Smooth muscle cell (in vitro differentiated cells): Measurements from ENCODE around the gene CCDC188. TPM values are rescaled to one million over a fixed set of nuclear protein-coding genes. Genes with fewer than 3 reads are reported as not detected.

Experiments
- DNase-seq: peaks from one replicate; lab custom pipeline; 2025; ENCODE audit not compliant: unreplicated experiment; lab: John Stamatoyannopoulos, UW
- H2AFZ ChIP-seq: fragments of 200-600 bp; sonication (generic); 2 replicates; pipeline ENCODE4 v1.6.0; 2016; ENCODE audit warnings: antibody characterized with exemption, low read depth, mild to moderate bottlenecking
- H3F3A ChIP-seq: fragments of 200-600 bp; sonication (generic); 2 replicates; pipeline ENCODE4 v1.6.0; 2017; ENCODE audit warnings: antibody characterized with exemption, low read depth
- H3K27ac ChIP-seq: fragments of 200-600 bp; sonication (generic); 2 replicates; pipeline ENCODE4 v1.5.1; 2016; ENCODE audit warnings: low read depth, mild to moderate bottlenecking
- H3K27me3 ChIP-seq: fragments of 200-600 bp; sonication (generic); 2 replicates; pipeline ENCODE4 v1.6.1; 2016; ENCODE audit warnings: low read depth, mild to moderate bottlenecking
- H3K36me3 ChIP-seq: fragments of 200-600 bp; sonication (generic); 2 replicates; pipeline ENCODE4 v1.5.1; 2016; ENCODE audit warnings: low read depth
- H3K4me1 ChIP-seq: fragments of 200-600 bp; sonication (generic); 2 replicates; pipeline ENCODE4 v1.5.1; 2016; ENCODE audit warnings: low read depth
- H3K4me2 ChIP-seq: fragments of 200-600 bp; sonication (generic); 2 replicates; pipeline ENCODE4 v1.6.0; 2016; ENCODE audit warnings: mild to moderate bottlenecking
- H3K4me3 ChIP-seq: fragments of 200-600 bp; sonication (generic); 2 replicates; pipeline ENCODE4 v1.5.1; 2016; ENCODE audit warnings: mild to moderate bottlenecking
- H3K79me2 ChIP-seq: fragments of 200-600 bp; sonication (generic); 2 replicates; pipeline ENCODE4 v1.6.0; 2016; ENCODE audit warnings: low read depth, mild to moderate bottlenecking
- H3K9ac ChIP-seq: fragments of 200-600 bp; sonication (generic); 2 replicates; pipeline ENCODE4 v1.6.0; 2016; ENCODE audit warnings: low read depth
- H3K9me3 ChIP-seq: fragments of 200-600 bp; sonication (generic); replicated peaks from 2 replicates; pipeline ENCODE4 v1.5.1; 2016; ENCODE audit warnings: low read depth
- H4K20me1 ChIP-seq: fragments of 200-600 bp; sonication (generic); 2 replicates; pipeline ENCODE4 v1.6.0; 2016; ENCODE audit warnings: low read depth
- CTCF ChIP-seq: fragments of 200-600 bp; sonication (generic); IDR thresholded peaks from 2 replicates; pipeline ENCODE4 v1.5.1; 2017; ENCODE audit warnings: borderline replicate concordance, mild to moderate bottlenecking, antibody characterized with exemption; ENCODE audit not compliant: insufficient read depth, poor library complexity, severe bottlenecking
- WGBS: methylation state at CpG from one replicate; pipeline ENCODE4 v1.1.7; 2016; ENCODE audit warnings: low lambda C conversion rate; 5-methylcytosine and 5-hydroxymethylcytosine counted together
- polyA plus RNA-seq: library from polyadenylated mRNA; unstranded; fragments of >200 nt; fragmentation: Nextera tagmentation; extraction: Ambion mirVana; gene quantifications from 2 replicates; pipeline ENCODE4 v1.2.1, GENCODE V29; 2016
- total RNA-seq: library from RNA; depleted of rRNA; stranded (reverse); fragments of >200 nt; gene quantifications from 2 replicates; pipeline ENCODE4 v1.2.3, GENCODE V29; 2014

Gene CCDC188
- total and polyA plus RNA-seq, 2 experiments from 2014 or later, result not detected

- Histone ChIP-seq H3K27me3 (no peaks in the 10 kb centered on the region), H3K9me3 (no peaks in the 10 kb centered on the region), H4K20me1 (peaks cover 21% of the 10 kb centered on the region), H3K4me1 (no peaks in the 10 kb centered on the region), H3K4me3 (no peak overlapping the region), H3K36me3 (no peaks in the 10 kb centered on the region), H3F3A (no peaks in the 10 kb centered on the region), H3K4me2 (no peak overlapping the region), H2AFZ (no peak overlapping the region), H3K27ac (no peak overlapping the region), H3K9ac (no peak overlapping the region), H3K79me2 (no peaks in the 10 kb centered on the region)
- no peak for DNase-seq
- 91% methylated on average over 18 of the region's 22 CpGs for WGBS
- no peak for TF ChIP-seq CTCF
These were observed 4.1 kb downstream of the CCDC188 start for GRCh38 chr22:20146777-20147176.

GRCh38 chr22:20145832-20146223, 5.0 kb downstream of the CCDC188 start:
- no peak for TF ChIP-seq CTCF
- no peak overlapping the region for H2AFZ ChIP-seq
- H3K9me3 ChIP-seq, result no peaks in the 10 kb centered on the region
- WGBS, result 97% methylated on average over 17 of the region's 21 CpGs
- H3K9ac ChIP-seq, result no peak overlapping the region
- H4K20me1 ChIP-seq, result peaks cover 31% of the 10 kb centered on the region
- no peak overlapping the region for H3K4me3 ChIP-seq
- H3K4me2 ChIP-seq, result no peak overlapping the region
- DNase-seq, result no peak
- H3K27me3 ChIP-seq, result no peaks in the 10 kb centered on the region
- H3K36me3 ChIP-seq, result no peaks in the 10 kb centered on the region
- H3K4me1 ChIP-seq, result no peaks in the 10 kb centered on the region
- H3K79me2 ChIP-seq, result no peaks in the 10 kb centered on the region
- no peak overlapping the region for H3K27ac ChIP-seq
- H3F3A ChIP-seq, result no peaks in the 10 kb centered on the region

GRCh38 chr22:20145206-20145831, 5.5 kb downstream of the CCDC188 start:
- Histone ChIP-seq H2AFZ (no peak overlapping the region), H3K27ac (no peak overlapping the region), H3K4me2 (no peak overlapping the region), H3K4me1 (no peaks in the 10 kb centered on the region), H3K9ac (no peak overlapping the region), H3K9me3 (no peaks in the 10 kb centered on the region), H3K36me3 (no peaks in the 10 kb centered on the region), H3K79me2 (no peaks in the 10 kb centered on the region), H3K27me3 (no peaks in the 10 kb centered on the region), H4K20me1 (peaks cover 36% of the 10 kb centered on the region), H3F3A (no peaks in the 10 kb centered on the region), H3K4me3 (no peak overlapping the region)
- DNase-seq, result no peak
- TF ChIP-seq CTCF, result no peak
- 95% methylated on average over 14 of the region's 22 CpGs for WGBS

GRCh38 chr22:20143883-20144665, 6.8 kb downstream of the CCDC188 start:
- Histone ChIP-seq H3K4me2 (no peak overlapping the region), H2AFZ (no peak overlapping the region), H3K36me3 (no peaks in the 10 kb centered on the region), H3K27ac (no peak overlapping the region), H3K4me3 (no peak overlapping the region), H3K9ac (no peak overlapping the region), H3K4me1 (no peaks in the 10 kb centered on the region), H4K20me1 (peaks cover 48% of the 10 kb centered on the region), H3K27me3 (no peaks in the 10 kb centered on the region), H3K79me2 (no peaks in the 10 kb centered on the region), H3F3A (no peaks in the 10 kb centered on the region), H3K9me3 (no peaks in the 10 kb centered on the region)
- TF ChIP-seq CTCF, result no peak
- DNase-seq, result no peak
- 96% methylated on average over 18 of the region's 19 CpGs for WGBS
